A549 (cell line): ENCODE data around the gene POLR2L. TPM values are rescaled to one million over a fixed set of nuclear protein-coding genes. Genes with fewer than 3 reads are reported as not detected.

Source experiments
- ATAC-seq, 2 experiments: fragments of 200-7000 bp in 1 of 2; fragments of >200 bp in 1 of 2; cut with Nextera tagmentation in 1 of 2; cut with Tn5 transposase in 1 of 2; 3 replicates each; pipeline versions ENCODE4 v1.8.0 to v1.9.1; 2018 to 2020; ENCODE audit warnings: mild to moderate bottlenecking in 1 of 2, moderate library complexity in 1 of 2
- CTCF ChIA-PET: fragments of 300-600 bp; sonication (Branson Sonifier 250); formaldehyde crosslinking; extraction: SDS; loops from one replicate; lab custom pipeline; 2021; ENCODE audit warnings: antibody characterized with exemption, inconsistent platforms; lab: Yijun Ruan, JAX
- POLR2A ChIA-PET: fragments of 350-600 bp; formaldehyde crosslinking; extraction: SDS; loops from one replicate; lab custom pipeline; 2021; ENCODE audit warnings: antibody characterized with exemption, inconsistent platforms; lab: Yijun Ruan, JAX
- DNase-seq, 2 experiments: peaks; one replicate each; pipeline versions ENCODE4 v3.0.0 to v3.0.0-alpha.2; 2011 to 2016; ENCODE audit warnings: low read depth in 1 of 2, low spot score in 1 of 2
- FAIRE-seq: peaks from 2 replicates; lab custom pipeline; 2011; peaks lifted over from hg19 to GRCh38; lab: Jason Lieb, UNC
- H3K27ac ChIP-seq, 2 experiments: fragments of >200 bp; sonication (Bioruptor Twin); formaldehyde crosslinking; 3 replicates each; pipeline ENCODE4 v1.5.1; 2016 to 2017
- H3K4me1 ChIP-seq: fragments of >200 bp; sonication (Bioruptor Twin); formaldehyde crosslinking; 3 replicates; pipeline ENCODE4 v1.6.1; 2016
- H3K4me2 ChIP-seq: fragments of >200 bp; sonication (Bioruptor Twin); formaldehyde crosslinking; 3 replicates; pipeline ENCODE4 v1.6.1; 2016
- H3K4me3 ChIP-seq: fragments of >200 bp; sonication (Bioruptor Twin); formaldehyde crosslinking; 3 replicates; pipeline ENCODE4 v1.5.1; 2016
- H3K9me3 ChIP-seq: fragments of >200 bp; sonication (Bioruptor Twin); formaldehyde crosslinking; 3 replicates; pipeline ENCODE4 v1.6.1; 2016
- BHLHE40 ChIP-seq: IDR thresholded peaks from 2 replicates; pipeline ENCODE4 v1.6.1; 2012; ENCODE audit warnings: low read depth, low read length, inconsistent platforms
- CBX2 ChIP-seq: fragments of 200-600 bp; sonication (generic); IDR thresholded peaks from 2 replicates; pipeline ENCODE4 v1.6.1; 2016; ENCODE audit warnings: low read depth, mild to moderate bottlenecking, borderline replicate concordance
- CBX8 ChIP-seq: fragments of 200-600 bp; sonication (generic); IDR thresholded peaks from 2 replicates; pipeline ENCODE4 v1.6.1; 2016
- EHF ChIP-seq: fragments of 250-450 bp; sonication (Bioruptor Pico); IDR thresholded peaks from 2 replicates; pipeline ENCODE4 v1.5.0; 2020; ENCODE audit warnings: mild to moderate bottlenecking
- EP300 ChIP-seq, 2 experiments: fragments of >200 bp; sonication (Bioruptor Twin); formaldehyde crosslinking; IDR thresholded peaks; 2 replicates in 1 of 2; 3 replicates in 1 of 2; pipeline ENCODE4 v1.6.1; 2016 to 2017
- FOSB ChIP-seq: fragments of 250-450 bp; sonication (Bioruptor Pico); IDR thresholded peaks from 2 replicates; pipeline ENCODE4 v1.5.0; 2020; ENCODE audit warnings: mild to moderate bottlenecking, moderate library complexity
- FOSL2 ChIP-seq, 2 experiments: fragments of 450-650 bp in 1 of 2; fragments of >200 bp in 1 of 2; sonication (Bioruptor Twin) in 1 of 2; formaldehyde crosslinking; IDR thresholded peaks; 2 replicates each; pipeline versions ENCODE4 v1.5.0 to v1.6.1; 2016 to 2020; ENCODE audit warnings: mild to moderate bottlenecking in 1 of 2, moderate library complexity in 1 of 2
- GATA3 ChIP-seq: IDR thresholded peaks from 2 replicates; pipeline ENCODE4 v1.6.1; 2012; ENCODE audit warnings: borderline replicate concordance
- HDAC2 ChIP-seq: fragments of 200-600 bp; sonication (generic); IDR thresholded peaks from 2 replicates; pipeline ENCODE4 v1.6.1; 2016
- HOXB5 ChIP-seq: fragments of 250-450 bp; sonication (Bioruptor Pico); IDR thresholded peaks from 2 replicates; pipeline ENCODE4 v1.5.0; 2020; ENCODE audit warnings: mild to moderate bottlenecking, moderate library complexity
- JUN ChIP-seq, 2 experiments: fragments of >200 bp; sonication (Bioruptor Twin); formaldehyde crosslinking; IDR thresholded peaks; 2 replicates in 1 of 2; 3 replicates in 1 of 2; pipeline ENCODE4 v1.6.1; 2016 to 2017
- NR3C1 ChIP-seq: fragments of >200 bp; sonication (Bioruptor Twin); formaldehyde crosslinking; IDR thresholded peaks from 3 replicates; pipeline ENCODE4 v1.6.1; 2017
- PHF8 ChIP-seq: fragments of 200-600 bp; sonication (generic); IDR thresholded peaks from 2 replicates; pipeline ENCODE4 v1.6.1; 2016; ENCODE audit warnings: low read depth, mild to moderate bottlenecking, antibody characterized with exemption, moderate library complexity, borderline replicate concordance
- RAD21 ChIP-seq, 2 experiments: fragments of >200 bp in 1 of 2; sonication (Bioruptor Twin) in 1 of 2; formaldehyde crosslinking in 1 of 2; IDR thresholded peaks in 1 of 2; conservative IDR thresholded peaks in 1 of 2; 2 replicates in 1 of 2; 3 replicates in 1 of 2; pipeline ENCODE4 v1.6.1; 2012 to 2018; ENCODE audit warnings: inconsistent platforms in 1 of 2
- RFX5 ChIP-seq: fragments of 450-650 bp; IDR thresholded peaks from 2 replicates; pipeline ENCODE4 v1.7.1; 2014; ENCODE audit warnings: antibody characterized with exemption, mild to moderate bottlenecking, moderate library complexity
- SMC3 ChIP-seq: fragments of >200 bp; sonication (Bioruptor Twin); formaldehyde crosslinking; IDR thresholded peaks from 3 replicates; pipeline ENCODE4 v1.6.1; 2018; ENCODE audit warnings: inconsistent platforms
- ZC3H11A ChIP-seq: fragments of 450-650 bp; IDR thresholded peaks from 2 replicates; pipeline ENCODE4 v1.6.1; 2014; ENCODE audit warnings: antibody characterized with exemption, mild to moderate bottlenecking
- ZFP36 ChIP-seq: fragments of 450-650 bp; IDR thresholded peaks from 2 replicates; pipeline ENCODE4 v1.6.1; 2014; ENCODE audit warnings: borderline replicate concordance; ENCODE audit not compliant: partially characterized antibody
- ZSCAN20 ChIP-seq: fragments of 250-450 bp; sonication (Bioruptor Pico); IDR thresholded peaks from 2 replicates; pipeline ENCODE4 v1.8.0; 2022; ENCODE audit warnings: mild to moderate bottlenecking, moderate library complexity
- WGBS: methylation state at CpG from one replicate; pipeline ENCODE4 v1.1.6; 2017; ENCODE audit errors: missing lambda C conversion rate; 5-methylcytosine and 5-hydroxymethylcytosine counted together
- polyA plus RNA-seq, 4 experiments: library from polyadenylated mRNA; depleted of rRNA in 3 of 4; stranded (reverse); fragments of >200 nt; fragmentation: RNase III in 1 of 4; extraction: RNeasy Plus Mini Kit Qiagen cat#74134 plus additional on column Dnase treatment in 1 of 4; gene quantifications; 2 replicates in 3 of 4; 3 replicates in 1 of 4; pipeline ENCODE4 v1.2.3, GENCODE V29; 2011 to 2017
- TF ChIP-seq, protein P1 (sequence below): fragments of >200 bp; sonication (Bioruptor Twin); formaldehyde crosslinking; IDR thresholded peaks from 2 replicates; pipeline ENCODE4 v1.6.1; 2016
- TF ChIP-seq, protein P2 (sequence below): IDR thresholded peaks from 2 replicates; pipeline ENCODE4 v1.6.1; 2012
- TF ChIP-seq, protein P3 (sequence below): IDR thresholded peaks from 2 replicates; pipeline ENCODE4 v1.6.1; 2012; ENCODE audit warnings: low read depth, borderline replicate concordance
- TF ChIP-seq, protein P4 (sequence below): fragments of 450-650 bp; IDR thresholded peaks from 2 replicates; pipeline ENCODE4 v1.6.1; 2014; ENCODE audit warnings: antibody characterized with exemption
- TF ChIP-seq, protein P5 (sequence below): fragments of 250-450 bp; sonication (Bioruptor Pico); IDR thresholded peaks from 2 replicates; pipeline ENCODE4 v1.5.0; 2020; ENCODE audit warnings: low read depth, mild to moderate bottlenecking, moderate library complexity
- TF ChIP-seq, protein P6 (sequence below): fragments of 200-600 bp; sonication (generic); IDR thresholded peaks from 2 replicates; pipeline ENCODE4 v1.6.1; 2016; ENCODE audit warnings: antibody characterized with exemption, mild to moderate bottlenecking, moderate library complexity

The POLR2L gene
- polyA plus RNA-seq, 2 of the 4 experiments (the other 2 are of a cell fraction) = 140 to 773 TPM

DNA sequence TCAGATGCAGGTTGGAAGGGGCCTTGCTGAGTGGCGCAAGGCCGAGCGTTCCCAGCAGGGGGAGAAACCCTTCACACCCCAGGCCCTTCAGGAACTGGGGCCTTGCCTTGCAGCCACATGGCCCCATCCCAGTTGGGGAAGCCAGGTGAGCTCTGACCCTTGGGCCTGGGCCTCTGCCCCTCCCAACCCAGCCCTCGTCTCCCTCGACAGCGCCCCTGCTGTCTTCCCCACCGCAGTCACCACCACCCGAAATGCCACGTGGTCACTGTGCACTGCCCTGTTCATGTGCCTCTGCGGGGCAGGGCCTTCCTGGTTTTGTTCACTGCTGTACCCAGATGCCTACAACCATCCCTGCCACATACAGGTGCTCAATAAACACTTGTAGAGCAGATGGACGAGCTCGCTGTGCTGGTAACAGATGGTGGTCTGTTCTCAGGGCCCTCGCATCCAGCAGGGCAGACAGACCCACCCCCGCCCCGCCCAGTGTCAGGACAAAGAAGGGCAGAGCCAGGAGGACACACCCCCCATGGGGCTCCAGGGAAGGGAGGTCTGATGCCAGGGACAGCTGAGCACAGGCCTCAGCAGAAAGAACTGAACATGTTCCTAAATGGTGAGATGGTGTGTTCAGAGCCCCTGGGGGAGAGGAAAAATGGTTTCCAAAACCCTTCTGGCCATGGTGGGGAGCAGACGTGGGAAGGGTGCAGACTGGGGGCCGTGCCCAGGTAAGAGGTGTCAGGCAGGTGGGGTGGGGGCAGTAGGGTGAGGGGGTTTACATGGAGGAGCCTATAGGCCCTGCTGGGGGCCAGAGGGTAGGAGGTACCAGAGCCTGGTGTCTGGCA lies 3.7 kb downstream of the POLR2L start (continued):
- TF ChIP-seq, protein P1, sequence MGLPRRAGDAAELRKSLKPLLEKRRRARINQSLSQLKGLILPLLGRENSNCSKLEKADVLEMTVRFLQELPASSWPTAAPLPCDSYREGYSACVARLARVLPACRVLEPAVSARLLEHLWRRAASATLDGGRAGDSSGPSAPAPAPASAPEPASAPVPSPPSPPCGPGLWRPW = no peak
- TF ChIP-seq CBX2 (no peak), RFX5 (no peak), PHF8 (no peak), ZSCAN20 (CRISPR knock-in tag) (no peak), HDAC2 (no peak), ZC3H11A (no peak), EHF (no peak), CBX8 (no peak), RAD21 (conservative IDR thresholded peaks at IDR 0.05 in 1 of 2, IDR thresholded peaks at IDR 0.05 in 1 of 2) (no peak), HOXB5 (CRISPR knock-in tag) (no peak), FOSB (CRISPR knock-in tag) (peak; percentile 41; the same call in 1 of the 2 replicates), BHLHE40 (no peak), SMC3 (no peak), EP300 (IDR thresholded peaks at IDR 0.05) (no peak), ZFP36 (no peak), NR3C1 (no peak)
- TF ChIP-seq, protein P2, sequence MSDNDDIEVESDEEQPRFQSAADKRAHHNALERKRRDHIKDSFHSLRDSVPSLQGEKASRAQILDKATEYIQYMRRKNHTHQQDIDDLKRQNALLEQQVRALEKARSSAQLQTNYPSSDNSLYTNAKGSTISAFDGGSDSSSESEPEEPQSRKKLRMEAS = peak; percentile 98
- TF ChIP-seq, protein P3, sequence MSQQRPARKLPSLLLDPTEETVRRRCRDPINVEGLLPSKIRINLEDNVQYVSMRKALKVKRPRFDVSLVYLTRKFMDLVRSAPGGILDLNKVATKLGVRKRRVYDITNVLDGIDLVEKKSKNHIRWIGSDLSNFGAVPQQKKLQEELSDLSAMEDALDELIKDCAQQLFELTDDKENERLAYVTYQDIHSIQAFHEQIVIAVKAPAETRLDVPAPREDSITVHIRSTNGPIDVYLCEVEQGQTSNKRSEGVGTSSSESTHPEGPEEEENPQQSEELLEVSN = peak; percentile 70; the same call in 1 of the 2 replicates
- TF ChIP-seq, protein P4, sequence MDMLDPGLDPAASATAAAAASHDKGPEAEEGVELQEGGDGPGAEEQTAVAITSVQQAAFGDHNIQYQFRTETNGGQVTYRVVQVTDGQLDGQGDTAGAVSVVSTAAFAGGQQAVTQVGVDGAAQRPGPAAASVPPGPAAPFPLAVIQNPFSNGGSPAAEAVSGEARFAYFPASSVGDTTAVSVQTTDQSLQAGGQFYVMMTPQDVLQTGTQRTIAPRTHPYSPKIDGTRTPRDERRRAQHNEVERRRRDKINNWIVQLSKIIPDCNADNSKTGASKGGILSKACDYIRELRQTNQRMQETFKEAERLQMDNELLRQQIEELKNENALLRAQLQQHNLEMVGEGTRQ = peak; percentile 79
- TF ChIP-seq, protein P5, sequence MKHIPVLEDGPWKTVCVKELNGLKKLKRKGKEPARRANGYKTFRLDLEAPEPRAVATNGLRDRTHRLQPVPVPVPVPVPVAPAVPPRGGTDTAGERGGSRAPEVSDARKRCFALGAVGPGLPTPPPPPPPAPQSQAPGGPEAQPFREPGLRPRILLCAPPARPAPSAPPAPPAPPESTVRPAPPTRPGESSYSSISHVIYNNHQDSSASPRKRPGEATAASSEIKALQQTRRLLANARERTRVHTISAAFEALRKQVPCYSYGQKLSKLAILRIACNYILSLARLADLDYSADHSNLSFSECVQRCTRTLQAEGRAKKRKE (CRISPR knock-in tag) = no peak
- TF ChIP-seq, protein P6, sequence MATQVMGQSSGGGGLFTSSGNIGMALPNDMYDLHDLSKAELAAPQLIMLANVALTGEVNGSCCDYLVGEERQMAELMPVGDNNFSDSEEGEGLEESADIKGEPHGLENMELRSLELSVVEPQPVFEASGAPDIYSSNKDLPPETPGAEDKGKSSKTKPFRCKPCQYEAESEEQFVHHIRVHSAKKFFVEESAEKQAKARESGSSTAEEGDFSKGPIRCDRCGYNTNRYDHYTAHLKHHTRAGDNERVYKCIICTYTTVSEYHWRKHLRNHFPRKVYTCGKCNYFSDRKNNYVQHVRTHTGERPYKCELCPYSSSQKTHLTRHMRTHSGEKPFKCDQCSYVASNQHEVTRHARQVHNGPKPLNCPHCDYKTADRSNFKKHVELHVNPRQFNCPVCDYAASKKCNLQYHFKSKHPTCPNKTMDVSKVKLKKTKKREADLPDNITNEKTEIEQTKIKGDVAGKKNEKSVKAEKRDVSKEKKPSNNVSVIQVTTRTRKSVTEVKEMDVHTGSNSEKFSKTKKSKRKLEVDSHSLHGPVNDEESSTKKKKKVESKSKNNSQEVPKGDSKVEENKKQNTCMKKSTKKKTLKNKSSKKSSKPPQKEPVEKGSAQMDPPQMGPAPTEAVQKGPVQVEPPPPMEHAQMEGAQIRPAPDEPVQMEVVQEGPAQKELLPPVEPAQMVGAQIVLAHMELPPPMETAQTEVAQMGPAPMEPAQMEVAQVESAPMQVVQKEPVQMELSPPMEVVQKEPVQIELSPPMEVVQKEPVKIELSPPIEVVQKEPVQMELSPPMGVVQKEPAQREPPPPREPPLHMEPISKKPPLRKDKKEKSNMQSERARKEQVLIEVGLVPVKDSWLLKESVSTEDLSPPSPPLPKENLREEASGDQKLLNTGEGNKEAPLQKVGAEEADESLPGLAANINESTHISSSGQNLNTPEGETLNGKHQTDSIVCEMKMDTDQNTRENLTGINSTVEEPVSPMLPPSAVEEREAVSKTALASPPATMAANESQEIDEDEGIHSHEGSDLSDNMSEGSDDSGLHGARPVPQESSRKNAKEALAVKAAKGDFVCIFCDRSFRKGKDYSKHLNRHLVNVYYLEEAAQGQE = no peak
- TF ChIP-seq, all 56 proteins: peak for 13

DNA sequence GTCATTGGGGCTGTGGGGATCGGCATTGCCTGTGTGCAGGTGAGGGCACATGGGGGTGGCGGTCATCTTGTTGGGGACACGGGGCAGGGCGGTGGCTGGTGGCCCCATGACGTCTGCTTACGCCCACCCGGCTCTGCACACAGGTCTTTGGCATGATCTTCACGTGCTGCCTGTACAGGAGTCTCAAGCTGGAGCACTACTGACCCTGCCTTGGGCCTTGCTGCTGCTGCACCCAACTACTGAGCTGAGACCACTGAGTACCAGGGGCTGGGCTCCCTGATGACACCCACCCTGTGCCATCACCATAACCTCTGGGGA lies 4.4 kb downstream of the POLR2L start:
- no peak for FAIRE-seq
- peak; percentile 2; the same call in 1 of the 2 replicates for TF ChIP-seq GATA3
- TF ChIP-seq ZSCAN20 (CRISPR knock-in tag) = no peak
- no peak for TF ChIP-seq FOSL2 (IDR thresholded peaks at IDR 0.05)
- TF ChIP-seq FOSL2 (CRISPR knock-in tag; IDR thresholded peaks at IDR 0.05) = no peak
- peak in 1 of 2 experiments; percentile 27; a peak in 1 of 5 replicates for TF ChIP-seq JUN (IDR thresholded peaks at IDR 0.05)
- ChIA-PET POLR2A (interaction anchor here (3.4 kb wide), 1 partner anchor 18 kb away, joined by 16 read pairs; the partner anchor contains the start of gene PNPLA2), CTCF (interaction anchor here (1.4 to 3.7 kb wide), 3 partner anchors 10 to 22 kb away, joined by 3 to 21 read pairs (median 4); no protein-coding TSS in a partner anchor)
- WGBS = 66% methylated on average over 8 of the region's 8 CpGs
- peaks cover 66% of the 10 kb centered on the region for H3K4me1 ChIP-seq
- H3K9me3 ChIP-seq = no peaks in the 10 kb centered on the region
- DNase-seq = no peak
- peak overlapping the region; percentile 61 to 99 for H3K27ac ChIP-seq
- H3K4me2 ChIP-seq = peak overlapping the region; percentile 92
- ATAC-seq = no peak
- no peak overlapping the region for H3K4me3 ChIP-seq
